Naive thymus-derived CD8-positive, alpha-beta T cell (primary cell): Measurements from ENCODE around the gene SLC27A5. TPM values are rescaled to one million over a fixed set of nuclear protein-coding genes. Genes with fewer than 3 reads are reported as not detected.

ENCODE experiments used
- ATAC-seq, 2 donors: fragments of 150-1000 bp; cut with Tn5 transposase in 1 of 2; sonication (Bioruptor Pico), chemical (Tn5 transposase) in 1 of 2; 1 replicate in 1 of 2; 2 replicates in 1 of 2; pipeline ENCODE4 v1.10.0; 2021; ENCODE audit warnings: mild to moderate bottlenecking in 2 of 2, moderate library complexity in 2 of 2
- POLR2A ChIA-PET: fragments of 350-600 bp; sonication (Branson Sonifier 250); formaldehyde crosslinking; loops from one replicate; lab custom pipeline; 2021; ENCODE audit warnings: antibody characterized with exemption; lab: Charles Lee
- DNase-seq, 10 donors: peaks; one replicate each; pipeline versions ENCODE4 v3.0.0 to v3.0.0-alpha.2; 2020 to 2022
- H3K27ac Mint-ChIP-seq, 10 donors: one replicate each; pipeline ENCODE4 v1.8.0; 2020 to 2022; ENCODE audit warnings: mild to moderate bottlenecking in 10 of 10, mixed read lengths in 10 of 10, moderate library complexity in 4 of 10, inconsistent platforms in 1 of 10
- H3K27me3 Mint-ChIP-seq, 5 donors: one replicate each; pipeline ENCODE4 v1.8.0; 2021 to 2022; ENCODE audit warnings: mixed read lengths in 5 of 5
- H3K36me3 Mint-ChIP-seq, 3 donors: one replicate each; pipeline ENCODE4 v1.8.0; 2020 to 2022; ENCODE audit warnings: mixed read lengths in 3 of 3, mild to moderate bottlenecking in 2 of 3, inconsistent platforms in 1 of 3
- H3K4me1 Mint-ChIP-seq, 4 donors: one replicate each; pipeline ENCODE4 v1.8.0; 2021 to 2022; ENCODE audit warnings: mixed read lengths in 4 of 4
- H3K4me3 Mint-ChIP-seq, 10 donors: one replicate each; pipeline ENCODE4 v1.8.0; 2020 to 2022; ENCODE audit warnings: mild to moderate bottlenecking in 10 of 10, mixed read lengths in 10 of 10, moderate library complexity in 6 of 10, inconsistent platforms in 1 of 10
- H3K9me3 Mint-ChIP-seq, 9 donors: one replicate each; pipeline ENCODE4 v1.8.0; 2020 to 2022; ENCODE audit warnings: mixed read lengths in 9 of 9, mild to moderate bottlenecking in 3 of 9, inconsistent platforms in 1 of 9, moderate library complexity in 1 of 9
- polyA plus RNA-seq, 3 donors: library from polyadenylated mRNA; unstranded; fragments of 300-500 nt; fragmentation: Illumina TruSeq; gene quantifications; one replicate each; pipeline ENCODE4 v1.2.3, GENCODE V29; 2021
- total RNA-seq, 8 experiments: library from RNA in 2 of 8; stranded (reverse) in 2 of 8; gene quantifications; one replicate each; pipeline ENCODE4 v1.2.3 and lab custom pipeline; 2021 to 2026

SLC27A5 gene
- total and polyA plus RNA-seq, 5 experiments from 2014 or later, result 16.6 to 39.2 (median 24.5) TPM

- Mint-ChIP-seq H3K27me3 (no peaks in the 10 kb centered on the region), H3K4me3 (peak overlapping the region; percentile 92 to 98 (median 96)), H3K4me1 (peaks cover 32 to 55% (median 50%) of the 10 kb centered on the region in 4 donors), H3K9me3 (no peaks in the 10 kb centered on the region), H3K36me3 (peaks cover 0 to 10% (median 0%) of the 10 kb centered on the region in 3 donors), H3K27ac (peak overlapping the region; percentile 95 to 98 (median 98))
- POLR2A ChIA-PET, result interaction anchor here (0.8 to 5.0 kb wide), 19 partner anchors 12 to 336 kb away, joined by 3 to 94 read pairs (median 7); partner anchors contain the start of genes CHMP2A, ERVK3-1, MZF1 and TRIM28
- ATAC-seq (no peak), DNase-seq (no peak)
Observed at GRCh38 chr19:58518256-58519086, 6.7 kb upstream of the SLC27A5 start.

- Mint-ChIP-seq H3K36me3 (peaks cover 0 to 10% (median 0%) of the 10 kb centered on the region in 3 donors), H3K4me1 (peaks cover 32 to 60% (median 51%) of the 10 kb centered on the region in 4 donors), H3K27ac (no peak overlapping the region), H3K4me3 (peak overlapping the region in 2 of 10 donors; percentile 8 to 14), H3K9me3 (no peaks in the 10 kb centered on the region), H3K27me3 (no peaks in the 10 kb centered on the region)
- ATAC-seq (no peak), DNase-seq (no peak)
- POLR2A ChIA-PET, result interaction anchor here (0.6 to 5.0 kb wide), 7 partner anchors 28 to 335 kb away, joined by 3 to 94 read pairs (median 6); partner anchors contain the start of genes CHMP2A, MZF1, TRIM28 and UBE2M
Observed at GRCh38 chr19:58516964-58517833, 5.4 kb upstream of the SLC27A5 start.

GRCh38 chr19:58516246-58516836 lies 4.5 kb upstream of the SLC27A5 start:
- no peaks in the 10 kb centered on the region for H3K27me3 Mint-ChIP-seq
- H3K27ac Mint-ChIP-seq, result peak overlapping the region in 2 of 10 donors; percentile 47 to 60
- POLR2A ChIA-PET, result no interaction called here
- DNase-seq (no peak), ATAC-seq (no peak)
- H3K9me3 Mint-ChIP-seq, result no peaks in the 10 kb centered on the region
- peaks cover 0 to 10% (median 0%) of the 10 kb centered on the region in 3 donors for H3K36me3 Mint-ChIP-seq
- peak overlapping the region in 4 of 10 donors; percentile 41 to 75 (median 62) for H3K4me3 Mint-ChIP-seq
- H3K4me1 Mint-ChIP-seq, result peaks cover 32 to 60% (median 51%) of the 10 kb centered on the region in 4 donors

- H3K9me3 Mint-ChIP-seq, result no peaks in the 10 kb centered on the region
- peaks cover 29 to 56% (median 47%) of the 10 kb centered on the region in 4 donors for H3K4me1 Mint-ChIP-seq
- H3K27me3 Mint-ChIP-seq, result no peaks in the 10 kb centered on the region
- H3K36me3 Mint-ChIP-seq, result peaks cover 0 to 10% (median 0%) of the 10 kb centered on the region in 3 donors
- ATAC-seq, result no peak
- DNase-seq, result no peak
- POLR2A ChIA-PET, result interaction anchor here (0.6 to 4.6 kb wide), 3 partner anchors 15 to 440 kb away, joined by 6 to 23 read pairs (median 8); no protein-coding TSS in a partner anchor
- H3K27ac Mint-ChIP-seq, result peak overlapping the region in 7 of 10 donors; percentile 19 to 81 (median 69)
- H3K4me3 Mint-ChIP-seq, result peak overlapping the region in 9 of 10 donors; percentile 8 to 75 (median 57)
Observed at GRCh38 chr19:58515259-58515658, 3.5 kb upstream of the SLC27A5 start.

- POLR2A ChIA-PET, result interaction anchor here (0.6 to 4.6 kb wide), 10 partner anchors 14 to 331 kb away, joined by 3 to 23 read pairs (median 7); partner anchors contain the start of genes CHMP2A and TRIM28
- DNase-seq, result no peak
- Mint-ChIP-seq H3K27ac (peak overlapping the region in 8 of 10 donors; percentile 62 to 97 (median 87)), H3K27me3 (no peaks in the 10 kb centered on the region), H3K4me1 (peaks cover 23 to 50% (median 41%) of the 10 kb centered on the region in 4 donors), H3K4me3 (peak overlapping the region; percentile 60 to 91 (median 78)), H3K9me3 (no peaks in the 10 kb centered on the region), H3K36me3 (peaks cover 0 to 10% (median 0%) of the 10 kb centered on the region in 3 donors)
- no peak for ATAC-seq
Observed at GRCh38 chr19:58514564-58515022, 2.8 kb upstream of the SLC27A5 start.

GRCh38 chr19:58513694-58514563 lies 2.1 kb upstream of the SLC27A5 start:
- Mint-ChIP-seq H3K4me1 (peaks cover 19 to 43% (median 34%) of the 10 kb centered on the region in 4 donors), H3K4me3 (peak overlapping the region; percentile 74 to 91 (median 81)), H3K36me3 (peaks cover 0 to 10% (median 0%) of the 10 kb centered on the region in 3 donors), H3K9me3 (no peaks in the 10 kb centered on the region), H3K27ac (peak overlapping the region; percentile 48 to 97 (median 90)), H3K27me3 (no peaks in the 10 kb centered on the region)
- DNase-seq (peak; percentile 87 to 98 (median 94)), ATAC-seq (peak; percentile 93 to 94)
- POLR2A ChIA-PET, result interaction anchor here (0.6 to 4.6 kb wide), 11 partner anchors 14 to 455 kb away, joined by 3 to 23 read pairs (median 7); partner anchors contain the start of genes CHMP2A, TRIM28 and ZNF135

- DNase-seq, result no peak
- POLR2A ChIA-PET, result interaction anchor here (0.6 to 4.6 kb wide), 11 partner anchors 13 to 454 kb away, joined by 3 to 23 read pairs (median 7); partner anchors contain the start of genes CHMP2A, TRIM28 and ZNF135
- Mint-ChIP-seq H3K4me1 (peaks cover 13 to 37% (median 27%) of the 10 kb centered on the region in 4 donors), H3K27me3 (no peaks in the 10 kb centered on the region), H3K36me3 (peaks cover 0 to 10% (median 0%) of the 10 kb centered on the region in 3 donors), H3K9me3 (peaks cover 0 to 1% (median 0%) of the 10 kb centered on the region in 9 donors), H3K4me3 (peak overlapping the region in 5 of 10 donors; percentile 26 to 91 (median 78)), H3K27ac (peak overlapping the region in 8 of 10 donors; percentile 22 to 84 (median 62))
- ATAC-seq, result no peak
Observed at GRCh38 chr19:58513213-58513693, 1.5 kb upstream of the SLC27A5 start.

- H3K4me1 Mint-ChIP-seq, result peaks cover 5 to 19% (median 13%) of the 10 kb centered on the region in 4 donors
- H3K36me3 Mint-ChIP-seq, result peaks cover 2 to 8% (median 8%) of the 10 kb centered on the region in 3 donors
- no peak for DNase-seq
- ATAC-seq, result no peak
- peak overlapping the region in 4 of 10 donors; percentile 22 to 56 (median 53) for H3K27ac Mint-ChIP-seq
- H3K9me3 Mint-ChIP-seq, result peaks cover 0 to 18% (median 6%) of the 10 kb centered on the region in 9 donors
- no peaks in the 10 kb centered on the region for H3K27me3 Mint-ChIP-seq
- POLR2A ChIA-PET, result interaction anchor here (4.6 kb wide), 1 partner anchor 10 kb away, joined by 23 read pairs; no protein-coding TSS in a partner anchor
- H3K4me3 Mint-ChIP-seq, result no peak overlapping the region
Observed at GRCh38 chr19:58510084-58510862, 1.5 kb downstream of the SLC27A5 start.

GRCh38 chr19:58509731-58510083 lies 2.1 kb downstream of the SLC27A5 start:
- H3K27ac Mint-ChIP-seq, result peak overlapping the region in 1 of 10 donors; percentile 22
- DNase-seq, result no peak
- POLR2A ChIA-PET, result interaction anchor here (0.9 kb wide), 1 partner anchor 8 kb away, joined by 3 read pairs; no protein-coding TSS in a partner anchor

More at GRCh38 chr19:58509731-58510083, 2.1 kb downstream of the SLC27A5 start:
- no peak for ATAC-seq
- Mint-ChIP-seq H3K4me1 (peaks cover 4 to 15% (median 9%) of the 10 kb centered on the region in 4 donors), H3K27me3 (no peaks in the 10 kb centered on the region), H3K36me3 (peaks cover 2 to 8% (median 8%) of the 10 kb centered on the region in 3 donors), H3K9me3 (peaks cover 0 to 18% (median 6%) of the 10 kb centered on the region in 9 donors), H3K4me3 (no peak overlapping the region)
